HG02970 (cell line): ENCODE data around the gene NECAB3.
"Not testable (repeated sequence)": the region's sequence is repeated elsewhere in the genome, so short reads cannot be mapped to it uniquely, and the experiment has no call there.

Experiments used
- ATAC-seq: cut with Tn5 transposase; IDR thresholded peaks from one replicate; pipeline ENCODE4 v1.9.1; 2021; ENCODE audit warnings: mild to moderate bottlenecking, moderate library complexity, moderate number of reproducible peaks; ENCODE audit not compliant: unreplicated experiment, low FRiP score

The NECAB3 gene

GRCh38 chr20:33674294-33675135 is at the start of gene NECAB3:
TSS of gene NECAB3 (minus strand) at chr20:33674428. CDS start at chr20:33674352, 76 bp downstream.
- ATAC-seq: peak; percentile 59

- no peak for ATAC-seq
These were observed 47.3 kb upstream of the NECAB3 start for GRCh38 chr20:33721391-33722140.

- peak; percentile 92 for ATAC-seq
These were observed 45.9 kb upstream of the NECAB3 start, which contains the start of gene PXMP4 for GRCh38 chr20:33719989-33720709. TSS of gene PXMP4 (minus strand) at chr20:33720310. CDS start at chr20:33720207, 103 bp downstream.

DNA sequence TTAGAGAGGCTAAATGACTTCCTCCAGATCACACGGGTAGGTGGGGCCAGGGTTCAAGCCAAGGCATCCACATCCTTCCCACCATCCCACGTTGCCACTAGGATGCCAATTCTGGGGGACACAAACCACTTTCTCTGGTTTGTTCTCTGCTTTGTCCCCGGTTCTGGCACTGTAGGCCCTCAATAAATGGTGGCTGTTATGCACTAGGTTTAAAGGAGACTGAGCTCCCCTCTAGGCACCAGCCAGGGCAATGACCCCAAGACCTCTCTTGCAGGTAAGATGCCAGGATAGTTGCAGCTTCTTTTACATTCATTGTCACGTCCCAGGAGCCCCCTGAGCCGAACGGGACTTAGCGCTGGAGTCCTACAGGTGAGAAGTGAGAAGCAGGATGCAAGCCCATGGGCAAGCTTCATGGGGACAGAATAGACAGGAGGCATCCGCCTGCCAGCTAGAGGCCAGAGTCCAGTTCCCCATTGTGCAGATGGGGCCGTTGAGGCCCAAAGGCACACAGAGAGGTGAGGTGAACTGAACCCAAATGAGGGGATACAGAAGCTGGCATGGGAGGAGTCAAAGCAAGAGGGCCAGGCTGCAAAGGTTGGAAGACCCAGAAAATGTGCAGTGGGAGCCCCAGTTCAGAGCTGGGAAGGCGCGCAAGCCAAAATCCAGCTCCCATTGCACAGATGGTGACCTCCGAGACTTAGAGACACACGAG is 45.2 kb upstream of the NECAB3 start:
- no peak for ATAC-seq

DNA sequence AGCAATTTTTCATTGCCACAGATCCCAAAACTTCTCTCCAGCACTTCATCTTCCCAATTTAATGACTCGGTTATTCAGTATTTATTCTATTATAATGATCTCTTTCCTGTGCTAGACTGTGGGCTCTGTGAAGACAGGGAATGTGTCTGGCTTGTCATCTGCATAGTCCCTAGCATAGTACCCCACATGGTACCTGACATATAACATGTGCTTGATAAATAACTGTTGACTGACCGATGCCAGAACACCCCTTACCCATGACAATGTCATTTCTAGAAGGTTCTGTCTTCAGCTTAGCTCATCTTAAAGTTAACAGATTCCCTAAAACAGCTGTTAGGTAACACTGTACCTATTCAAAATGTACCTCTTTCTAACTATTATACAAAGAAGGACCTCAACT is 42.3 kb upstream of the NECAB3 start:
- ATAC-seq: no peak

DNA sequence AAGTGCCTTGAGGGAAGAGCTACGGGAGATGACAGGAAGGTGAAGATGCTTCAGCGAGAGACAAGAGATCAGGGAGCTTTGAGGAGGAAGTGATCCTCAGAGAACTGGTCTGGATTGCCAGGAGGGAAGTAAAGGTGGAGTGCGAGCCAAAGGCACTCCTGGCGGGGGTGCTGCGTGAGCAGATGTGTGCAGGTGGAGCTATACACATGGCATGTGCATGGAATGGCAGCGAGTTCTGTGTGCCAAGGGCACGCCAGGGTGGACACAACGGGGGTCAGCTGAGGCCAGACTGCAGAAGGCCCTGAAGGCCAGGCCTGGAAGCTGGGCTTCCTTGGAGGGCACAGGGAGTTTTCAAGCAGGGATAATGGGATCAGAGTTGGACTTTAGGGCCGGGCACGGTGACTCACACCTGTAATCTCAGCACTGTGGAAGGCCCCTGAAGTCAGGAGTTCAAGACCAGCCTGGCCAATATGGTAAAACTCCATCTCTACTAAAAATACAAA is 39.7 kb upstream of the NECAB3 start:
- ATAC-seq: no peak

- ATAC-seq: no peak
These were observed 37.2 kb upstream of the NECAB3 start for GRCh38 chr20:33711446-33711738.

GRCh38 chr20:33710681-33711445 is 36.6 kb upstream of the NECAB3 start:
- no peak for ATAC-seq

DNA sequence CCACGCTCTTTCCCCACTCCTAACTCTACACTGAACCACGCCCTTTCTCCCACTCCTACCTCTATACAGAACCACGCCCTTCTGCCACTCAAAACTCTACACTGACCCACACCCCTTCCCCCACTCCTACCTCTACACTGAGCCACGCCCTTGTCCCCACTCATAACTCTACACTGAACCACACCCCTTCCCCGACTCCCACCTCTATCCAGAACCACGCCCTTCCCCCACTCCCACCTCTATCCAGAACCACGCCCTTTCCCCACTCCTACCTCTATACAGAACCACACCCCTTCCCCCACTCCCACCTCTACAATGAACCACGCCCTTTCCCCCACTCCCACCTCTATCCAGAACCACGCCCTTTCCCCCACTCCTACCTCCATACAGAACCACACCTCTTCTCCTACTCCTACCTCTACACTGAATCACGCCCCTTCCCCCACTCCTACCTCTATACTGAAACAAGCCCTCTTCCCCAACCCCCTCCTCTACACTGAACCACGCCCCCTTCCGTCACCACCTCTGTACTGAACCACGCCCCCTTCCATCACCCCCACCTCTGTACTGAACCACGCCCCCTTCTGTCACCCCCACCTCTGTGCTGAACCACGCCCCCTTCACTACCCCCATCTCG is 35.8 kb upstream of the NECAB3 start:
- no peak for ATAC-seq

DNA sequence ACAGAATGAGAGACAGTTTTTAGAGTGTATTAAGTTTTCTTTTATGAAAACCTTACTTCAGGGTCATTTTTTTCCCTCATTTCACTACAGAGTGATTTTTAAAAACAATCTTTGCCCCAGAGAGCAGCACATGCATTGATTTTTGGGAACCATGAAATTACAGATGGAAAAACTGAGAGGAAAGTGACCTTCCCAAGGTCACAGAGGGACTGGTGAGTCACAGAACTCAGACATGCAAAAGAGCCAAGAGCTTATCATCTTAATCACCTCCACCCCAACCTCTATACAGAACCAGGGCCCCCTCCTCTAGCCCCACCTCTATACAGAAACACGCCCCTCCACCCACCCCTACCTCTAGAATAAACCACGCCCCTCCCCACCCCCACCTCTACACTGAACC is 35.2 kb upstream of the NECAB3 start:
- no peak for ATAC-seq

GRCh38 chr20:33707668-33708067 is 33.4 kb upstream of the NECAB3 start:
- ATAC-seq: no peak

- ATAC-seq: no peak
These were observed 30.1 kb upstream of the NECAB3 start for GRCh38 chr20:33704197-33704924.

DNA sequence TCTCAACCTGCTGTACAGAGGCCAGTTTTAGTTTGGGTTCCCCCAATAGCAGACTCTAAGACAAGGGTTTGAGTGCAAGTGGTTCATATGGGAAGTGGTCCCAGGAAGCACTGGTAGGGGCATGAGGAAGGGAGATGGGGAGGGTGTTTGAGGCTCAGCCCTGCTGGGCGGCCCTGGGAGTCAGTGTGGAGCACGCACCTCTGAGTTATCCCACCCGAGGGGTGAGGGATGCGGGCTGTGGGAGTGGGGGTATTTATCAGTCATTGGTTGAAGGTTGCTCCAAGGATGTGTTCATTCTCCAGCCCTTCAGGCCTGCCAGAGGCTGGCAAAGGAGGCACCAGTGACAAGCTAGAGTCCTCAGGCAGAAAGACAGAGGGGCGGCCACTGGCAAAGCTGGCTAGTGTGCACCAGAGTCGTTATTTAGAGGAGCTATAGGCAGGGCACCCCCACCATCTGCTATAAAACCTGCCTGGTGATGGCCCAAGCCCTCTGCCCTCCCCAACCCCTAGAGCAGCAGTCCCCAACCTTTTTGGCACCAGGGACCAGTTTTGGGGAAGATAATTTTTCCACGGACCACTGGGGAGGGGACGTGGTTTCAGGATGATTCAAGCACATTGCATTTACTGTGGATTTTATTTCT is 29.4 kb upstream of the NECAB3 start:
- ATAC-seq: no peak

GRCh38 chr20:33702861-33703260 is 28.6 kb upstream of the NECAB3 start:
- no peak for ATAC-seq

GRCh38 chr20:33701629-33702450 is 27.6 kb upstream of the NECAB3 start:
- no peak for ATAC-seq

- not testable (repeated sequence) for ATAC-seq
These were observed 26.6 kb upstream of the NECAB3 start for GRCh38 chr20:33700696-33701441.
